ENCODE measurements around the gene KBTBD2. TPM values are rescaled to one million over a fixed set of nuclear protein-coding genes. Genes with fewer than 3 reads are reported as not detected.

Gene KBTBD2
- total RNA-seq, 1 donor = 47.0 TPM

DNA sequence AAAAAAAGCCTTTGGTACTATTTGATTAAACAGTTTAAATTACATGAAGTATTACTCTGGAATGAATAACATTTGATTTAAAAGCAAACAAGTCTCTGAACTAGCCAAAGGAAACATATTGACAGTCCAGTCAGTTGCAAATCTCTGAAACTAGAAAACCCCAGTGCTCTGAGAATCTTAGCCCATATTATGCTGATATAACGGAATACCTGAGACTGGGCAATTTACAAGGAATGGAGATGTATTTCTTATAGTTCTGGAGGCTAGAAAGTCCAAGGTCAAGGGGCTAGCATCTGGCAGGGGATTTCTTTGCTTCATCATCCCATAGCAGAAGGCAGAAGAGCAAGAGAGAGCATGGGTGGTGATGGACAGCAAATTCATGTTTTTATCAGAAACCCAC lies 44.0 kb upstream of the KBTBD2 start:
- H3K79me2 ChIP-seq (ENCODE audit: insufficient read depth, low read length) = peaks cover 67% of the 10 kb centered on the region
- no peaks in the 10 kb centered on the region for H3K9me3 ChIP-seq (ENCODE audit: low read depth, low read length)
- DNase-seq (ENCODE audit: insufficient read length, low spot score, missing footprints) = no peak
- peaks cover 14% of the 10 kb centered on the region for H4K20me1 ChIP-seq (ENCODE audit: insufficient read depth, low read length)
- no peak overlapping the region for H3K4me3 ChIP-seq (ENCODE audit: insufficient read depth, low read length)
- H3K36me3 ChIP-seq (ENCODE audit: insufficient read depth, low read length) = peaks cover 17% of the 10 kb centered on the region
- no peak overlapping the region for H3K27ac ChIP-seq (ENCODE audit: low read depth, low read length)
- no peaks in the 10 kb centered on the region for H3K27me3 ChIP-seq (ENCODE audit: insufficient read depth, low read length)
- H3K4me1 ChIP-seq (ENCODE audit: insufficient read depth, low read length) = peaks cover 17% of the 10 kb centered on the region
- peak overlapping the region; percentile 20 for H3K4me2 ChIP-seq (ENCODE audit: insufficient read depth, low read length)
- no peak overlapping the region for H2AFZ ChIP-seq (ENCODE audit: low read length)
- no peak for TF ChIP-seq CTCF (IDR thresholded peaks at IDR 0.05; ENCODE audit: extremely low read depth, low read depth, low read length)

- DNase-seq (ENCODE audit: insufficient read length, low spot score, missing footprints) = no peak
- Histone ChIP-seq H3K4me2 (ENCODE audit: insufficient read depth, low read length) (no peak overlapping the region), H3K36me3 (ENCODE audit: insufficient read depth, low read length) (peaks cover 17% of the 10 kb centered on the region), H3K9me3 (ENCODE audit: low read depth, low read length) (no peaks in the 10 kb centered on the region), H3K27me3 (ENCODE audit: insufficient read depth, low read length) (no peaks in the 10 kb centered on the region), H3K4me3 (ENCODE audit: insufficient read depth, low read length) (no peak overlapping the region), H3K27ac (ENCODE audit: low read depth, low read length) (no peak overlapping the region), H2AFZ (ENCODE audit: low read length) (no peak overlapping the region), H3K79me2 (ENCODE audit: insufficient read depth, low read length) (peaks cover 31% of the 10 kb centered on the region), H3K4me1 (ENCODE audit: insufficient read depth, low read length) (no peaks in the 10 kb centered on the region), H4K20me1 (ENCODE audit: insufficient read depth, low read length) (peaks cover 8% of the 10 kb centered on the region)
- no peak for TF ChIP-seq CTCF (IDR thresholded peaks at IDR 0.05; ENCODE audit: extremely low read depth, low read depth, low read length)
These were observed 38.8 kb upstream of the KBTBD2 start for GRCh38 chr7:32930378-32930777.

DNA sequence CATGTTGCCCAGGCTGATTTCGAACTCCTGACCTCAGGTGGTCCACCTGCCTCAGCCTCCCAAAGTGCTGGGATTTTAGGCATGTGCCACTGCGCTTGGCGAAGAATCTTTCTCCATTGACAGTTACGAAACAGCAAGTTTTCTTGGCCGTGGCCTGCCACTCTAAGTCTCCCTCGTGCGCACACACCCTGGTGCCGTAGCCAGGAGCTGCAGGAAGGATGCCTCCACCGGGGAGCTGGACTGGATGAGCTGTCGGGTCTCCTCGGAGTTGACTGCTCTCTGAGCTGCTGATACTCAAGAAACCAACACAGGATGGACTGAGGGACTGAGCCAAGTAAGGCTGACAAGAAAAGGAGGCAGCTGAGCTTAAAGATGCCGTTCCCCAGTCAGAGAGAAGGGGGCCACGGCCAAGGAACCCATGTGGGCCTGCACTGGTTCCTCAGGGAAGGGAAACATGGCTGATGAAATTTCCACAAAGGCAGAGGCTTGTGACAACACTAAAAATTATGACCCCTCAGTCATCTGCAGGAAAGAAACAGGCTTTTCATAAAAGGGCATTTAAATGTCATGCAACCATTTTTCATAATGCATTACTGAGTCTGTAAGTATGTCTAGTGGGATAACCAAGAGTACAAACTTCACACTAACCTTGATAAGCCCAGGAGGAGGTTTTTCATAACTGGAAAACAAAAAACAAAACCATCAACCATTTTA lies 38.0 kb upstream of the KBTBD2 start:
- Histone ChIP-seq H2AFZ (ENCODE audit: low read length) (no peak overlapping the region), H3K4me1 (ENCODE audit: insufficient read depth, low read length) (no peaks in the 10 kb centered on the region), H3K36me3 (ENCODE audit: insufficient read depth, low read length) (peaks cover 17% of the 10 kb centered on the region), H4K20me1 (ENCODE audit: insufficient read depth, low read length) (peaks cover 6% of the 10 kb centered on the region), H3K9me3 (ENCODE audit: low read depth, low read length) (no peaks in the 10 kb centered on the region), H3K79me2 (ENCODE audit: insufficient read depth, low read length) (peaks cover 33% of the 10 kb centered on the region), H3K27me3 (ENCODE audit: insufficient read depth, low read length) (no peaks in the 10 kb centered on the region), H3K27ac (ENCODE audit: low read depth, low read length) (no peak overlapping the region), H3K4me3 (ENCODE audit: insufficient read depth, low read length) (no peak overlapping the region), H3K4me2 (ENCODE audit: insufficient read depth, low read length) (no peak overlapping the region)
- no peak for TF ChIP-seq CTCF (IDR thresholded peaks at IDR 0.05; ENCODE audit: extremely low read depth, low read depth, low read length)
- DNase-seq (ENCODE audit: insufficient read length, low spot score, missing footprints) = no peak

GRCh38 chr7:32928785-32929298 lies 37.3 kb upstream of the KBTBD2 start:
- H3K4me3 ChIP-seq (ENCODE audit: insufficient read depth, low read length) = no peak overlapping the region
- H2AFZ ChIP-seq (ENCODE audit: low read length) = no peak overlapping the region
- no peaks in the 10 kb centered on the region for H3K4me1 ChIP-seq (ENCODE audit: insufficient read depth, low read length)
- no peak for TF ChIP-seq CTCF (IDR thresholded peaks at IDR 0.05; ENCODE audit: extremely low read depth, low read depth, low read length)
- peaks cover 30% of the 10 kb centered on the region for H3K79me2 ChIP-seq (ENCODE audit: insufficient read depth, low read length)
- no peak overlapping the region for H3K4me2 ChIP-seq (ENCODE audit: insufficient read depth, low read length)
- H4K20me1 ChIP-seq (ENCODE audit: insufficient read depth, low read length) = peaks cover 6% of the 10 kb centered on the region
- H3K9me3 ChIP-seq (ENCODE audit: low read depth, low read length) = no peaks in the 10 kb centered on the region
- DNase-seq (ENCODE audit: insufficient read length, low spot score, missing footprints) = no peak
- H3K36me3 ChIP-seq (ENCODE audit: insufficient read depth, low read length) = peaks cover 19% of the 10 kb centered on the region
- no peaks in the 10 kb centered on the region for H3K27me3 ChIP-seq (ENCODE audit: insufficient read depth, low read length)
- H3K27ac ChIP-seq (ENCODE audit: low read depth, low read length) = no peak overlapping the region
